ENCODE data around the gene YAE1. TPM values are rescaled to one million over a fixed set of nuclear protein-coding genes. Genes with fewer than 3 reads are reported as not detected.

Gene YAE1
- total and polyA plus RNA-seq, 2 experiments from 2014 or later, result 30.5 to 107 TPM

DNA sequence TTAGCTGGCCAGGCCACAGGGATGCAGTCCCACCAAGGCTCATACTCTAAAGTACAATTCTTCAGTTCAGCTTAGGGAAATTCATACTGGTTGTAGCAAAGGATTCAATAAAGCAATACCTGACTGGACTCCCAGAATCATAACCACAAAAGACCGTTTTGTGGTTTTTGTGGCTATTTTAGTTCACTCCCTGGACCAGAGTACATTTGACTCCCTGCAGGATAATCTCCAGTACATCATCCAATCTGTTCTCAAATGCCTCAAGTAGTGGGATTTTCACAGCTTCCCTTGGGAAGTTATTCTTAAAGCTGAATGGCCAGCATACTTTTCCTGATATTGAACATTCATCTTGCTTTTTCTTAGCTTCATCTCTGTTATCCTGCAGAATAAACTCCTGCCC, 29.3 kb upstream of the YAE1 start:
- Histone ChIP-seq H3K4me1 (ENCODE audit: insufficient read depth) (peaks cover 8% of the 10 kb centered on the region; the same call in 1 of the 2 replicates), H3F3A (replicated peaks; ENCODE audit: low read depth) (no peaks in the 10 kb centered on the region), H3K27me3 (ENCODE audit: insufficient read depth) (no peaks in the 10 kb centered on the region), H2AFZ (no peak overlapping the region), H3K9me2 (ENCODE audit: insufficient read depth) (peaks cover 9% of the 10 kb centered on the region; the same call in 1 of the 2 replicates), H3K36me3 (ENCODE audit: insufficient read depth) (no peaks in the 10 kb centered on the region), H4K20me1 (replicated peaks; ENCODE audit: insufficient read depth) (no peaks in the 10 kb centered on the region), H3K27ac (ENCODE audit: low read depth) (no peak overlapping the region), H3K4me3 (no peak overlapping the region), H3K79me2 (replicated peaks; ENCODE audit: insufficient read depth) (no peaks in the 10 kb centered on the region), H3K4me2 (no peak overlapping the region)
- H3K4me3 Mint-ChIP-seq, result no peak overlapping the region
- ATAC-seq, result no peak
- peaks cover 6% of the 10 kb centered on the region for H3K27me3 Mint-ChIP-seq (ENCODE audit: insufficient read depth, low read depth, poor library complexity)
- no peaks in the 10 kb centered on the region for H3K36me3 Mint-ChIP-seq (ENCODE audit: low read depth)
- TF ChIP-seq, protein P1, sequence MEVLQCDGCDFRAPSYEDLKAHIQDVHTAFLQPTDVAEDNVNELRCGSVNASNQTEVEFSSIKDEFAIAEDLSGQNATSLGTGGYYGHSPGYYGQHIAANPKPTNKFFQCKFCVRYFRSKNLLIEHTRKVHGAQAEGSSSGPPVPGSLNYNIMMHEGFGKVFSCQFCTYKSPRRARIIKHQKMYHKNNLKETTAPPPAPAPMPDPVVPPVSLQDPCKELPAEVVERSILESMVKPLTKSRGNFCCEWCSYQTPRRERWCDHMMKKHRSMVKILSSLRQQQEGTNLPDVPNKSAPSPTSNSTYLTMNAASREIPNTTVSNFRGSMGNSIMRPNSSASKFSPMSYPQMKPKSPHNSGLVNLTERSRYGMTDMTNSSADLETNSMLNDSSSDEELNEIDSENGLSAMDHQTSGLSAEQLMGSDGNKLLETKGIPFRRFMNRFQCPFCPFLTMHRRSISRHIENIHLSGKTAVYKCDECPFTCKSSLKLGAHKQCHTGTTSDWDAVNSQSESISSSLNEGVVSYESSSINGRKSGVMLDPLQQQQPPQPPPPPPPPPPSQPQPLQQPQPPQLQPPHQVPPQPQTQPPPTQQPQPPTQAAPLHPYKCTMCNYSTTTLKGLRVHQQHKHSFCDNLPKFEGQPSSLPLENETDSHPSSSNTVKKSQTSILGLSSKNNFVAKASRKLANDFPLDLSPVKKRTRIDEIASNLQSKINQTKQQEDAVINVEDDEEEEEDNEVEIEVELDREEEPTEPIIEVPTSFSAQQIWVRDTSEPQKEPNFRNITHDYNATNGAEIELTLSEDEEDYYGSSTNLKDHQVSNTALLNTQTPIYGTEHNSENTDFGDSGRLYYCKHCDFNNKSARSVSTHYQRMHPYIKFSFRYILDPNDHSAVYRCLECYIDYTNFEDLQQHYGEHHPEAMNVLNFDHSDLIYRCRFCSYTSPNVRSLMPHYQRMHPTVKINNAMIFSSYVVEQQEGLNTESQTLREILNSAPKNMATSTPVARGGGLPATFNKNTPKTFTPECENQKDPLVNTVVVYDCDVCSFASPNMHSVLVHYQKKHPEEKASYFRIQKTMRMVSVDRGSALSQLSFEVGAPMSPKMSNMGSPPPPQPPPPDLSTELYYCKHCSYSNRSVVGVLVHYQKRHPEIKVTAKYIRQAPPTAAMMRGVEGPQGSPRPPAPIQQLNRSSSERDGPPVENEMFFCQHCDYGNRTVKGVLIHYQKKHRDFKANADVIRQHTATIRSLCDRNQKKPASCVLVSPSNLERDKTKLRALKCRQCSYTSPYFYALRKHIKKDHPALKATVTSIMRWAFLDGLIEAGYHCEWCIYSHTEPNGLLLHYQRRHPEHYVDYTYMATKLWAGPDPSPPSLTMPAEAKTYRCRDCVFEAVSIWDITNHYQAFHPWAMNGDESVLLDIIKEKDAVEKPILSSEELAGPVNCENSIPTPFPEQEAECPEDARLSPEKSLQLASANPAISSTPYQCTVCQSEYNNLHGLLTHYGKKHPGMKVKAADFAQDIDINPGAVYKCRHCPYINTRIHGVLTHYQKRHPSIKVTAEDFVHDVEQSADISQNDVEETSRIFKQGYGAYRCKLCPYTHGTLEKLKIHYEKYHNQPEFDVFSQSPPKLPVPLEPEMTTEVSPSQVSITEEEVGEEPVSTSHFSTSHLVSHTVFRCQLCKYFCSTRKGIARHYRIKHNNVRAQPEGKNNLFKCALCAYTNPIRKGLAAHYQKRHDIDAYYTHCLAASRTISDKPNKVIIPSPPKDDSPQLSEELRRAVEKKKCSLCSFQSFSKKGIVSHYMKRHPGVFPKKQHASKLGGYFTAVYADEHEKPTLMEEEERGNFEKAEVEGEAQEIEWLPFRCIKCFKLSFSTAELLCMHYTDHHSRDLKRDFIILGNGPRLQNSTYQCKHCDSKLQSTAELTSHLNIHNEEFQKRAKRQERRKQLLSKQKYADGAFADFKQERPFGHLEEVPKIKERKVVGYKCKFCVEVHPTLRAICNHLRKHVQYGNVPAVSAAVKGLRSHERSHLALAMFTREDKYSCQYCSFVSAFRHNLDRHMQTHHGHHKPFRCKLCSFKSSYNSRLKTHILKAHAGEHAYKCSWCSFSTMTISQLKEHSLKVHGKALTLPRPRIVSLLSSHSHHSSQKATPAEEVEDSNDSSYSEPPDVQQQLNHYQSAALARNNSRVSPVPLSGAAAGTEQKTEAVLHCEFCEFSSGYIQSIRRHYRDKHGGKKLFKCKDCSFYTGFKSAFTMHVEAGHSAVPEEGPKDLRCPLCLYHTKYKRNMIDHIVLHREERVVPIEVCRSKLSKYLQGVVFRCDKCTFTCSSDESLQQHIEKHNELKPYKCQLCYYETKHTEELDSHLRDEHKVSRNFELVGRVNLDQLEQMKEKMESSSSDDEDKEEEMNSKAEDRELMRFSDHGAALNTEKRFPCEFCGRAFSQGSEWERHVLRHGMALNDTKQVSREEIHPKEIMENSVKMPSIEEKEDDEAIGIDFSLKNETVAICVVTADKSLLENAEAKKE (CRISPR knock-in tag; IDR thresholded peaks at IDR 0.05), result no peak
- TF ChIP-seq EZH2phosphoT487 (IDR thresholded peaks at IDR 0.05; ENCODE audit: unreplicated experiment) (no peak), NANOG (IDR thresholded peaks at IDR 0.05; ENCODE audit: borderline replicate concordance) (no peak), STAT1 (IDR thresholded peaks at IDR 0.05; ENCODE audit: unreplicated experiment) (no peak), ZNF114 (CRISPR knock-in tag; IDR thresholded peaks at IDR 0.05) (no peak), JUNB (IDR thresholded peaks at IDR 0.05; ENCODE audit: unreplicated experiment) (no peak), EZH2 (IDR thresholded peaks at IDR 0.05; ENCODE audit: low read depth, unreplicated experiment) (no peak), POLR2AphosphoS5 (IDR thresholded peaks at IDR 0.05; ENCODE audit: low read depth) (no peak), CREB1 (CRISPR knock-in tag; IDR thresholded peaks at IDR 0.05; ENCODE audit: low read depth) (no peak), ZNF331 (CRISPR knock-in tag; IDR thresholded peaks at IDR 0.05; ENCODE audit: low read depth) (no peak)
- TF ChIP-seq, protein P2, sequence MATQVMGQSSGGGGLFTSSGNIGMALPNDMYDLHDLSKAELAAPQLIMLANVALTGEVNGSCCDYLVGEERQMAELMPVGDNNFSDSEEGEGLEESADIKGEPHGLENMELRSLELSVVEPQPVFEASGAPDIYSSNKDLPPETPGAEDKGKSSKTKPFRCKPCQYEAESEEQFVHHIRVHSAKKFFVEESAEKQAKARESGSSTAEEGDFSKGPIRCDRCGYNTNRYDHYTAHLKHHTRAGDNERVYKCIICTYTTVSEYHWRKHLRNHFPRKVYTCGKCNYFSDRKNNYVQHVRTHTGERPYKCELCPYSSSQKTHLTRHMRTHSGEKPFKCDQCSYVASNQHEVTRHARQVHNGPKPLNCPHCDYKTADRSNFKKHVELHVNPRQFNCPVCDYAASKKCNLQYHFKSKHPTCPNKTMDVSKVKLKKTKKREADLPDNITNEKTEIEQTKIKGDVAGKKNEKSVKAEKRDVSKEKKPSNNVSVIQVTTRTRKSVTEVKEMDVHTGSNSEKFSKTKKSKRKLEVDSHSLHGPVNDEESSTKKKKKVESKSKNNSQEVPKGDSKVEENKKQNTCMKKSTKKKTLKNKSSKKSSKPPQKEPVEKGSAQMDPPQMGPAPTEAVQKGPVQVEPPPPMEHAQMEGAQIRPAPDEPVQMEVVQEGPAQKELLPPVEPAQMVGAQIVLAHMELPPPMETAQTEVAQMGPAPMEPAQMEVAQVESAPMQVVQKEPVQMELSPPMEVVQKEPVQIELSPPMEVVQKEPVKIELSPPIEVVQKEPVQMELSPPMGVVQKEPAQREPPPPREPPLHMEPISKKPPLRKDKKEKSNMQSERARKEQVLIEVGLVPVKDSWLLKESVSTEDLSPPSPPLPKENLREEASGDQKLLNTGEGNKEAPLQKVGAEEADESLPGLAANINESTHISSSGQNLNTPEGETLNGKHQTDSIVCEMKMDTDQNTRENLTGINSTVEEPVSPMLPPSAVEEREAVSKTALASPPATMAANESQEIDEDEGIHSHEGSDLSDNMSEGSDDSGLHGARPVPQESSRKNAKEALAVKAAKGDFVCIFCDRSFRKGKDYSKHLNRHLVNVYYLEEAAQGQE (IDR thresholded peaks at IDR 0.05; ENCODE audit: unreplicated experiment), result no peak
- TF ChIP-seq, protein P3, sequence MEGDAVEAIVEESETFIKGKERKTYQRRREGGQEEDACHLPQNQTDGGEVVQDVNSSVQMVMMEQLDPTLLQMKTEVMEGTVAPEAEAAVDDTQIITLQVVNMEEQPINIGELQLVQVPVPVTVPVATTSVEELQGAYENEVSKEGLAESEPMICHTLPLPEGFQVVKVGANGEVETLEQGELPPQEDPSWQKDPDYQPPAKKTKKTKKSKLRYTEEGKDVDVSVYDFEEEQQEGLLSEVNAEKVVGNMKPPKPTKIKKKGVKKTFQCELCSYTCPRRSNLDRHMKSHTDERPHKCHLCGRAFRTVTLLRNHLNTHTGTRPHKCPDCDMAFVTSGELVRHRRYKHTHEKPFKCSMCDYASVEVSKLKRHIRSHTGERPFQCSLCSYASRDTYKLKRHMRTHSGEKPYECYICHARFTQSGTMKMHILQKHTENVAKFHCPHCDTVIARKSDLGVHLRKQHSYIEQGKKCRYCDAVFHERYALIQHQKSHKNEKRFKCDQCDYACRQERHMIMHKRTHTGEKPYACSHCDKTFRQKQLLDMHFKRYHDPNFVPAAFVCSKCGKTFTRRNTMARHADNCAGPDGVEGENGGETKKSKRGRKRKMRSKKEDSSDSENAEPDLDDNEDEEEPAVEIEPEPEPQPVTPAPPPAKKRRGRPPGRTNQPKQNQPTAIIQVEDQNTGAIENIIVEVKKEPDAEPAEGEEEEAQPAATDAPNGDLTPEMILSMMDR (conservative IDR thresholded peaks at IDR 0.05; ENCODE audit: low read depth in 2 of 2), result no peak
- TF ChIP-seq, protein P4, sequence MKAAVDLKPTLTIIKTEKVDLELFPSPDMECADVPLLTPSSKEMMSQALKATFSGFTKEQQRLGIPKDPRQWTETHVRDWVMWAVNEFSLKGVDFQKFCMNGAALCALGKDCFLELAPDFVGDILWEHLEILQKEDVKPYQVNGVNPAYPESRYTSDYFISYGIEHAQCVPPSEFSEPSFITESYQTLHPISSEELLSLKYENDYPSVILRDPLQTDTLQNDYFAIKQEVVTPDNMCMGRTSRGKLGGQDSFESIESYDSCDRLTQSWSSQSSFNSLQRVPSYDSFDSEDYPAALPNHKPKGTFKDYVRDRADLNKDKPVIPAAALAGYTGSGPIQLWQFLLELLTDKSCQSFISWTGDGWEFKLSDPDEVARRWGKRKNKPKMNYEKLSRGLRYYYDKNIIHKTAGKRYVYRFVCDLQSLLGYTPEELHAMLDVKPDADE (IDR thresholded peaks at IDR 0.05), result no peak
- DNase-seq (ENCODE audit: low spot score), result no peak
- no peak overlapping the region for H3K27ac Mint-ChIP-seq
- peaks cover 19% of the 10 kb centered on the region for H3K4me1 Mint-ChIP-seq
- no peaks in the 10 kb centered on the region for H3K9me3 Mint-ChIP-seq

Measured in GM23338 (cell line).